Activated CD8-positive, alpha-beta memory T cell treated with anti-CD3 and anti-CD28 coated beads for 1 hour (primary cell): ENCODE data around the gene ARHGAP8.

Experiments
- DNase-seq, 2 donors: peaks; one replicate each; pipeline ENCODE4 v3.0.0-alpha.2; 2020; ENCODE audit warnings: low read depth in 1 of 2; ENCODE audit errors: extremely low read depth in 1 of 2

ARHGAP8 gene

GRCh38 chr22:44764373-44764772 is 12.0 kb downstream of the ARHGAP8 start:
- no peak for DNase-seq

GRCh38 chr22:44764974-44765373 is 12.6 kb downstream of the ARHGAP8 start:
- no peak for DNase-seq

GRCh38 chr22:44765571-44766285 is 13.4 kb downstream of the ARHGAP8 start:
- no peak for DNase-seq

DNA sequence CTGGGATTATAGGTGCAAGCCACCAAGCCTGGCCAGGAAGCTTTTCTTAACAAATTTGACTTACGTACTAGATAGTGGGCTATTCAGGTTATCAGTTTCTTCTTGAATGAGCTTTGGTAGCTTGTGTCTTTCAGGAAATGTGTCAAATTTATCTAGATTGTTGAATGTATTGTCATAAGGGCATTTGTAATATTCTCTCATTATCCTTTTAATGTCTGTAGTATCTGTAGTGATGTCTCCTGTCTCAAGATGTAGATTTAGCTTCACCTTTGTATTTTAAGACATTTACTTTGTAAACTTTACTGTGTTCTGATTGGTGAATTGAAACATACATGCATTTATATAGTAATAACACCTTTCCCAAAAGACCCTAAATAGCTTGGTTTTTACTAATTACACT is 20.7 kb downstream of the ARHGAP8 start:
- no peak for DNase-seq

GRCh38 chr22:44775862-44776261 is 23.5 kb downstream of the ARHGAP8 start:
- DNase-seq, result no peak

GRCh38 chr22:44776605-44777363 is 24.4 kb downstream of the ARHGAP8 start:
- DNase-seq, result no peak

DNA sequence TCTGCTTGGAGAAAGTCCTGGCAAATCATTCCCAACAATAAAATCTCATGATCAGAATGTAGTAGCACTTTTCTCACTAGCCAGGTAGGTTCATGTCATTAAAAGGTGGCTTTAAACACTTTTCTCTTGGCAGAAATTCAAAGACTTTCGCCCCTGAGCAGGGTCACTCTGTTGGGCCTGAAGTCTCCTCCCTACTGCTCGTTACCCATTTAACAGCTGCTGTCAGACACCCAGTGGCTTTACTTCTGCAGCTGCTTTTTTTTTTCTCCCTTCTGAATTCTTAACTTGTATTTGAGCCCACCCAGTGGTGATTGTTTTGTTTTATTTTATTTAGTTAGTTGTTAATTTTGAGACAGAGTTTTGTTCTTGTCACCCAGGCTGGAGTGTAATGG is 25.0 kb downstream of the ARHGAP8 start:
- no peak for DNase-seq

DNA sequence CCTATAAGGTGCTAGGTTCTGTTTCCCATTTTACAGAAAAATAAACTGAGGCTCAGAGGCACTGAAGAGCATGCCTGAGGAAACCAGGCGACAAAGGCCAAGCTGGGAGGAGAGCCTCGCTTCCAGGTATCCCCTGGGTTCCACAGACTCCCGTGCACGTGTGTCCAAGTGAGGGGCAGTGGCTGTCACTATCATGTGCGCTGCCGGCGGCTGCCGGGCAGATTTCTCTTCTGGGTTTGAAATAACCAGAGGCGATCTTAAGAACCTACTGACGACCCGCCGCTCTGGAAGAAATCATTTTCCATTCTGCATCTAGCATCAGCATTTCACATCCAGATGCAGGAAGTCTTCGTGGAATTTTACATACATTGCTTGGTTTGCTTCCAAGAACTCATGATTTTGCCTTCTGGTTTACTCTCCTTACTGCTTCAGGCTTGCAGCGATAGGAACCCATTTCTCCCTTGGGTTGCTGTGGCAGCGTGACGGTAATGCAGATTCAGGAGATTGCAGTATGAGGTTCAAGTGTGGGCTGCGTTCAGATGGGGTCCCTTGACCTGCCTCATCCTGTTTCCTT is 28.6 kb downstream of the ARHGAP8 start:
- DNase-seq, result no peak

- no peak for DNase-seq
Observed at GRCh38 chr22:44782363-44782963, 30.1 kb downstream of the ARHGAP8 start.

- no peak for DNase-seq
Observed at GRCh38 chr22:44783091-44783490, 30.7 kb downstream of the ARHGAP8 start.

DNA sequence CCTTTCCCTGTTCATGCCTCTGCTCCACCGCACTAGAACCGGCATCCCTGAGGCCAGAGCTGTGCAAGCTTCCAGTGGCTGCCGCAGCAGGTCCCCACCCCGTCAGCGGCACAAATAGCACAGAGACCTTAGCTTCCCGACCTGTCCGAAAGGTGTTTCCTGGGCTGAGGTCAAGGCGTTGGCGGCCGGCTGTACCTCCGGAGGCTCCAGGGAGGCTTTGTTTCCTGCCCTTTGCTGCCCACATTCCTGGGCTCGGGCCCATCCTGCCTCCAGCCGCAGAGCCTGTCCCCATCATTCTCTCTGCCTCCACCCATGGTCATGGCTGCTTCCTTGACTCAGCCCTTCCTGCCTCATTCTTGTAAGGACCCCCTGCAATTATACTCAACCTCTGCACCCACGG is 31.2 kb downstream of the ARHGAP8 start:
- no peak for DNase-seq

GRCh38 chr22:44786136-44786535 is 33.8 kb downstream of the ARHGAP8 start:
- no peak for DNase-seq

DNA sequence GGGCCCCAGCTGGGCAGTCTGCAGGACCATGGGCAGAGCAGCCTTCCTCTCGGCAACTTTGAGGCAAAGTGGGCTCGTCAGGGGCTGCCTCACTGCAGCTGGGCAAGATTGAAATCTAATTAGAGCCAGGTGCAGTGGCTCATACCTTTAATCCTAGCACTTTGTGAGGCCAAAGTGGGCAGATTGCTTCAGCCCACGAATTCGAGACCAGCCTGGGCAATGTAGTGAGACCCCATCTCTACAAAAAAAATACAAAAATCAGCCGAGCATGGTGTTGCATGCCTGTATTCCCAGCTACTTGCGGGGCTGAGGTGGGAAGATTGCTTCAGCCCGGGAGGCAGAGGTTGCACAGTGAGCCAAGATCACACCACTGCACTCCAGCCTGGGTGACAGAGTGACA is 34.2 kb downstream of the ARHGAP8 start:
- no peak for DNase-seq

GRCh38 chr22:44787832-44788231 is 35.5 kb downstream of the ARHGAP8 start:
- no peak for DNase-seq

GRCh38 chr22:44793106-44793505 is 40.7 kb downstream of the ARHGAP8 start:
- no peak for DNase-seq

- no peak for DNase-seq
Observed at GRCh38 chr22:44793506-44794172, 41.3 kb downstream of the ARHGAP8 start.

- no peak for DNase-seq
Observed at GRCh38 chr22:44795701-44796630, 43.6 kb downstream of the ARHGAP8 start.

DNA sequence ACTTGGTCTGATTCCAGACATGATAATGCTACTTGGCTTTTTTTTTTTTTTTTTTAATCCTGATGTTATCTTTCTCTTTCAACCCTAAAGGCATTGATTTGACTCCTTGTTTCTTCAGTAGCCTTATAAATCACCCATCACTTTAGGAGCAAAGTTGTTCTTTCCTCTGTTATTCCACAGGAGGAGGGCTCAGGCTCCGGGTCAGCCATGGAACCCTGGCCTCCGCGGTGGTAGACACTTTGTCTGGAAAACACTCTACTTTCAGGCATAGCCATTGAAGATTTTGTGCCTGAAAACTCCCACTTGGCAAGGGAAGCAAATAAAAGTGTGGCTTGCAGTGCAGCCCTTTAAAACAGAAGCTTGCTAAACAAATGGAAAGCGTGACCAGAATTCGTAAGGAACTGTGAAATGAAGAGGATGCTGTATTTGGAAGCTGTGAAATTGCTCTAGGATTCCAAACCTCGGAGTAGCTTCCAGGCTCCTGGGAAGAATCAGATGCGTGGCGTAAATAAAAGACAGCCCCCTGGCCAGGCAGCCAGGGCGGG is 44.9 kb downstream of the ARHGAP8 start:
- no peak for DNase-seq

DNA sequence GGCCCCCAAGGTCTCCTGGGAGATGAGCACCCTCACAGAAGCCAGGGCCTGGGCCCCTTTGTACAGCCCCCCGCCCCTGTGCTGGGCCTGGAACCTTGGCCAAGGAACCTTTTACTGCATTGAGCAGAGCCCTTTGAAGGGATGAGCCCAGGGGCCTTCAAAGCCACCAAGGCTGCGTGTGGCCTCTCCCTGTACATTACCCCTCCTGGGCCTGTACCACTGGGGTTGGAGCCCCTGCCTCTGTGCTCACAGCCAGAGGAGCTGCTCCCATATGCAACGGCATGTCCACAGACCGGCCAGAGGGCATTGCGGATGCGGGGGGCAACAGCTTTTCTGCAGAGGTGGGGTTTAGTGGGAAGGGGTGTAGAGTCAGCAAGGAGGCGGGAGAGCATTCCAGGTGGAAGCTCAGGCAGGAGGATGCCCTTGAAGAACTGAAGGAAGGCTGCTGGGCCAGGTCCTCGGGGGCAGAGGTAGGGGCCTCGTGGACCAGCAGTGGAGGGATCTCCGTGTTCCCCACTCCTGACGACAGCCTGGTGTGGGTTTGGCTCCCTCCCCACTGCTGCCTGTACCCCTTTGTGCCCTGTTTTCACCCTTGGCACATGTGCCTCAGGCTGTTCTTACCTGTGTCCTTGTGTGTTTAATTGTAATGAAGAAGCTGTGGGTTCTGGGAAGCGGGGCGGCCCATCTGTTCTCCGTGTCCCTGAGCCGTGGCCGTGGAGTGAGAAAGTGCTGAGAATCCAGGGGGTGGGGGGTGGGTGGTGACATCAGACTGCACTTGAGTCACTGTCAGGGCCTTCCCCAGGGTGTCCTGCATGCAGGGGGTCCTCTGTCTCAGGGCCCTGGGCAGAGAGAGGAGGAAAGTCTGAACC is 46.9 kb downstream of the ARHGAP8 start:
- no peak for DNase-seq
